C4-2B (cell line): Measurements from ENCODE around the gene OPRD1.

Experiments used
- CTCF ChIP-seq: fragments of 450-650 bp; conservative IDR thresholded peaks from 2 replicates; pipeline ENCODE4 v1.5.1; 2017; ENCODE audit warnings: mild to moderate bottlenecking
- ZFX ChIP-seq: fragments of 450-650 bp; IDR thresholded peaks from 2 replicates; pipeline ENCODE4 v1.6.1; 2017

DNA sequence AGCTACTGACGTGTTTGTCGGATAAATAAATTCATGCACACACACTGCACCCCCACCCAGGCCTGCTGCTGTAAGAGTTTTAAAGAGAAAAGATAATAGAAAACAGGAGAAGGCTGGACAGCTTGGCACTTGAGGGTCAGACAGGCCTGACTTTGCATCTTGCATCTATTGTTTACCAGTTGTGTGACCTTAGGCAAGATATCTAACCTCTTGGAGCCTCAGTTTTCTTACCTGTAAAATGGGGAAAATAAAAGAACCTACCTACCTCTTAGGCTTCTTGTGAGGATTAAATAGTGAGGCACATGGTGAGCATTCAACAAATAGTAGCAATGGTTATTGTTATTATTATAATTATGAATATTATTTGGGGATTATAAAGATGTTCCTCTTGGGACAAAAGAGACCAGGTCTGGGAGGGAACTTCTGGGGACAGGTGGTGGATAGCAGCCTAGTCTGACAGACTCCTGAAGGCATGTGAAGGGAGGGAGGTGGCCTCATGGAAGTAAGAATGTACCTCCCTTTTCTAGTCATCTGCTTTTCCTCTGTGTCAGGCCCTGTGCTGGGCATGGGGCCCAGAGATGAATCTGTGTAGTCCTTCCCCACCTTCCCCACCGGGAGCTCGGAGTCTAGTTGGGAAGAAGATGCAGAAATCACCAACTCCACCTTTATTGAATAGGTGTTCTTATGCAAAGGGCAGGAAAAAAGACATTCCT, 84.1 kb downstream of the OPRD1 start:
- TF ChIP-seq CTCF (no peak), ZFX (no peak)
